LNCAP (cell line): ENCODE results near the gene TP73.

ENCODE experiments used
- CTCF ChIP-seq: fragments of 450-650 bp; IDR thresholded peaks from 2 replicates; pipeline ENCODE4 v1.5.1; 2017; ENCODE audit warnings: mild to moderate bottlenecking

Gene TP73

DNA sequence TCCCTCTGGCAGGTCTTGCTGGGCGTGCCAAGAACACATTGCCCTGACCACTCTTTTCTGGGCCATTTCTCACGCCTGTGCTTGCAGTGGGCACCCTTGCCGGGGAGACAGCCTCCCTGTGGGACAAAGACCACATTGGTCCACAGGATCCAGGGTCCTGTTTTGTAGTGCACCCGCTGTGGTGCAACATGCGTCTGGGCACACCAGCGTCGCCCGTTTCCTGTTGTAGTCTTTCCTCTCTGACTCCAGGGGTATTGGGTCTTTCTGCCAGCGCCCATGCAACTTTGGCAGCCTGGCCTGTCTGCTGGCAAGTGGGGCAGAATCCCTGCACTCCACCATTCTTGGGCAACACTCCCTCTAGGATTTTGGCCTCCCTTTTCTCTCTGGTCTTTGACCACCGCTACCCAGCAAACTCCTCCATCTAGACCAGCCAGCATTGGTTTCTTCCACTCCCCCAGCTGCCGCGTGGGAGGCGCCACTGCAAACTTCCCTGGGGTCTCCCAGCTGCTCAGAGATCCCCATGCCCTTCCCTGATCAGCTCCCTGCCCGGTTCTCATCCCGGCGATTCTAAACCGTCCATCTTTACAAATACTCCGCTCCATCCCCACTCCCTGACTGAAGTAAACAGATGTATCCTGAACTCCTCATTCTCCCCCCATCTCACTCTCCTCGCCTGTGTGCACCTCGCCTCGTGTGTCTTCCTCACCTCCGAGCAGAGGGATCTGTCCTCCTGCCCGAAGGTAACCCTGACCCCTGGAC is 28.7 kb upstream of the TP73 start:
- TF ChIP-seq CTCF: no peak

GRCh38 chr1:3624200-3625136 is 27.8 kb upstream of the TP73 start, which contains the start of gene TPRG1L:
TSS of gene TPRG1L (plus strand) at chr1:3625015. CDS start at chr1:3625073, 58 bp downstream.
- no peak for TF ChIP-seq CTCF

GRCh38 chr1:3625151-3625907 is 27.0 kb upstream of the TP73 start:
- TF ChIP-seq CTCF: no peak

DNA sequence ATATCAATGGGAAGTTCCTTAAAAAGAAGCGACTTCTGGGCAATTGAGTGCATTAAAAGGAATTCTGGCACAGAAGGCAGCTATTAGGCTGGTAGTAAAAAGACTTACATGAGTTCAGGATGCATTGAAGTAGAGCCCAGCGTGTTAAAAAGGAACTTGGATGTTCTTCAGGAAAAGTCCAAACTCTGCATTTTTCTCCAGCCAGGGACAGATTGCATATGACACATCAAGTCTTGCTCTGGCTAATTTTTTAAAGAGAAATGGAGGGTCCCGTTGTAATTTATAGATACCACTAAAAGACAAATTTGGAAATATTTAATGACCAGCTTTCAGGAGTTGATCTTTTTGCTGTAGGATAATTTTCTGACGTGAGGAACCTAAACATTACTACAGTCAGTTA is 26.3 kb upstream of the TP73 start:
- TF ChIP-seq CTCF: no peak

DNA sequence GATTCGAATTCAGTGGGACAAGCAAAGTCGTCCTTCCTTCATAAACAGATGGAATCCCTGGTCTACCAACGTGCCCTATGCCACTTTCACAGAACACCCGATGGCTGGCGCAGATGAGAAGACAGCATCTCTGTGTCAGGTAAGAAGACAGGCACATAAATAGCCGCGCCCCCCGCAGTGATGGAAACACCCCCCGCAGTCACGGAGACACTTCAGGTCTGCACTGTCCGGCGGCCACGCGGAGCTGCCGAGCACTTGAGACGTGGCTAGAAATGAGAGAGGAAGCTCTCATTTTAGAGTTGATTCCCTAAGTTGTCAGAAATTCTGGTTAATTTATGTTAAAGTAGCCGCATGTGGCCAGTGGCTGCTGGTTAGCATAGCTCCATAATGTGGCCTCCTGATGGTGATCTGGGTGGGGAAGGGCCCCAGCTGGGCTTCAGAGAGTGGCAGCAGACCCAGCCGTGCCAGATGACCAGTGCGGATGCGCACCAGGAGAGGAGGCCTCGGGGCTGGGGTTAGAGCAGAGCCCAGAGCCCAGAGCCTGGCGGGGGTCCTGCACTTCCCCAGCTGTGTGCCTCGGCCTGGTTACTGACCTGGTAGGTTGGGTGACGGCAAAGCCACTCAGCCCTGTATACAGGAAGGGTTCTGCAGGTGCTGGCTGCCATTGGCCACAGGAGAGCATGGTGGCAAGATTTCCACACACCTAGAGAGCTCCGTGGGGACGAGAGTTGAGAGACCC is 24.6 kb upstream of the TP73 start:
- TF ChIP-seq CTCF: no peak

GRCh38 chr1:3628445-3628844 is 23.9 kb upstream of the TP73 start:
- no peak for TF ChIP-seq CTCF
